COLO668 (cell line): Measurements from ENCODE around the gene MTREX.

Experiments used
- DNase-seq: peaks from one replicate; lab custom pipeline; 2025; ENCODE audit not compliant: unreplicated experiment; lab: John Stamatoyannopoulos, UW

MTREX gene

DNA sequence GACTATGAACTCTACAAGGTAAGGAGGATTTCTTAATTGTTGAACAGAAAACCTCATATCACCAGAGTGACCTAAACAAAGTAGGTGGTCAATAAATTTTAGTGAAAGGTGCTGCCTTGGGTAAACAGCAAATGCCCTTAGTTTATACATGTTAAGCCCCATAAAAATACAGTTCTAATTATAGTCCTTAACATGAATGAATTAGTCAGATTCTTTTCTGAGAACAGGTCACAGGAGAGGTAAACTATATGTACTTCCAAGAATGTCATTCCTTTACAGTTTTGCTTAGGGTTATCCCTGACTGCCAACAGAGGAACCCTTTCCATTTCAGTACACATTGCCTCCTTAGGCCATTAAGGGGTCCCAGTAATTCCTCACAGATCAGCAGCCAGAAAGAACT is 162.1 kb downstream of the MTREX start:
- DNase-seq = no peak

GRCh38 chr5:55470282-55470681 is 162.5 kb downstream of the MTREX start:
- no peak for DNase-seq

GRCh38 chr5:55471468-55471867 is 163.7 kb downstream of the MTREX start:
- no peak for DNase-seq

DNA sequence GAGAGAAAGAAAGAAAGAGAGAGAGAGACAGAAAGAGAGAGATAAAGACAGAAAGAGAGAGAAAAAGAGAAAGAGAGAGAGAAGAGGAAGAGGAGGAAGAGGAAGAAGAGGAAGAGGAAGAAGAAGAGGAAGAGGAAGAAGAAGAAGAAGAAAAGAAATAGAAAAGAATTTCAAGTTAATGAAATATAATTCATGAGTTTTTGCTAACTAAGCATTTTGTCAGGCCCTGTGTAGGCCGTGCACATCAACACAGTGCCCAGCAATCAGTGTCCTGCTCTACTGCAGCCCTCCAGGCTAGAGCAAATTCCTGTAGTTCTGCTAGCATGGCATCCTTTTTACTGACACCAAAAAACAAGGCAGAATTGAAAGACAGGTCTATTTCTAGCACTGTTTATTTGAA is 164.9 kb downstream of the MTREX start:
- no peak for DNase-seq
